Parietal lobe (tissue), 1 donor: ENCODE measurements around the gene GARS1. TPM values are rescaled to one million over a fixed set of nuclear protein-coding genes. Genes with fewer than 3 reads are reported as not detected.

Source experiments
- total RNA-seq: library from RNA; depleted of rRNA; stranded (reverse); fragments of >200 nt; gene quantifications from one replicate; pipeline ENCODE4 v1.2.3, GENCODE V29; 2014

Gene GARS1
- 83.3 TPM for total RNA-seq

GRCh38 chr7:30594540-30595435 lies at the start of gene GARS1:
Gene GARS1 (plus strand): TSS chr7:30594878. CDS start chr7:30594922, 44 bp downstream.

GRCh38 chr7:30682212-30683083 lies 87.8 kb downstream of the GARS1 start, which contains the start of gene CRHR2:
Gene CRHR2 (minus strand): TSS chr7:30682456. CDS start chr7:30682280, 176 bp downstream.

Other genes with a start within 250 kb of the GARS1 start
- gene NOD1, start 116.1 kb upstream of the GARS1 start, total RNA-seq, result 5.0 TPM
- 13.5 TPM for gene GGCT, start 90.0 kb upstream of the GARS1 start, total RNA-seq
- 2.8 TPM for gene CRHR2, start 87.6 kb downstream of the GARS1 start, total RNA-seq
- gene INMT, start 157.3 kb downstream of the GARS1 start, total RNA-seq, result not detected
- 7.8 TPM for gene MINDY4, start 176.5 kb downstream of the GARS1 start, total RNA-seq